ENCODE measurements around the gene DHCR24. TPM values are rescaled to one million over a fixed set of nuclear protein-coding genes. Genes with fewer than 3 reads are reported as not detected.
A peak's percentile ranks its signal among the peaks of the same experiment; 100 is the strongest.

The DHCR24 gene
- total RNA-seq, 4 donors from 2014 or later = 148 to 231 (median 219) TPM

GRCh38 chr1:54885807-54886723, 930 bp downstream of the DHCR24 start:
- TF ChIP-seq EP300 (IDR thresholded peaks at IDR 0.05) (no peak), CTCF (IDR thresholded peaks at IDR 0.05) (no peak), POLR2A (IDR thresholded peaks at IDR 0.05) (no peak)
- 27 to 36% methylated on average over 24 of the region's 24 CpGs for WGBS, 2 donors
- H3K4me3 ChIP-seq = peak overlapping the region; percentile 69 to 86 (median 78)
- H3K27me3 ChIP-seq = no peaks in the 10 kb centered on the region
- DNase-seq (ENCODE audit: low spot score in 2 of 2) = peak in 1 of 2 donors; percentile 9
- H3K27ac ChIP-seq = peak overlapping the region in 3 of 4 donors; percentile 19 to 86 (median 72)
- H3K36me3 ChIP-seq = peaks cover 0 to 25% (median 0%) of the 10 kb centered on the region in 3 donors
- peaks cover 0 to 40% (median 16%) of the 10 kb centered on the region in 4 donors for H3K4me1 ChIP-seq
- no peaks in the 10 kb centered on the region for H3K9me3 ChIP-seq

GRCh38 chr1:54885237-54885679, 1.7 kb downstream of the DHCR24 start:
- H3K9me3 ChIP-seq = peaks cover 0 to 8% (median 0%) of the 10 kb centered on the region in 4 donors
- DNase-seq (ENCODE audit: low spot score in 2 of 2) = no peak
- H3K4me1 ChIP-seq = peaks cover 0 to 40% (median 16%) of the 10 kb centered on the region in 4 donors
- peak overlapping the region in 1 of 4 donors; percentile 86 for H3K4me3 ChIP-seq
- no peaks in the 10 kb centered on the region for H3K27me3 ChIP-seq
- peak overlapping the region in 2 of 4 donors; percentile 19 to 86 for H3K27ac ChIP-seq
- TF ChIP-seq POLR2A (IDR thresholded peaks at IDR 0.05) = no peak
- TF ChIP-seq CTCF (IDR thresholded peaks at IDR 0.05) = no peak
- WGBS, 2 donors = 79 to 87% methylated on average over 4 of the region's 4 CpGs
- H3K36me3 ChIP-seq = peaks cover 0 to 33% (median 0%) of the 10 kb centered on the region in 3 donors

GRCh38 chr1:54884768-54885167, 2.2 kb downstream of the DHCR24 start:
- TF ChIP-seq POLR2A (IDR thresholded peaks at IDR 0.05) (no peak), EP300 (IDR thresholded peaks at IDR 0.05) (no peak), CTCF (IDR thresholded peaks at IDR 0.05) (no peak)
- no peak for DNase-seq (ENCODE audit: low spot score in 2 of 2)
- no peak overlapping the region for H3K4me3 ChIP-seq
- H3K27me3 ChIP-seq = no peaks in the 10 kb centered on the region
- peaks cover 0 to 40% (median 16%) of the 10 kb centered on the region in 4 donors for H3K4me1 ChIP-seq
- H3K9me3 ChIP-seq = peaks cover 0 to 9% (median 0%) of the 10 kb centered on the region in 4 donors
- peak overlapping the region in 2 of 4 donors; percentile 40 to 86 for H3K27ac ChIP-seq
- WGBS, 2 donors = 57 to 62% methylated on average over 3 of the region's 3 CpGs
- H3K36me3 ChIP-seq = peaks cover 0 to 38% (median 0%) of the 10 kb centered on the region in 3 donors

GRCh38 chr1:54884135-54884586, 2.8 kb downstream of the DHCR24 start:
- H3K36me3 ChIP-seq = peaks cover 0 to 44% (median 0%) of the 10 kb centered on the region in 3 donors
- 37 to 39% methylated on average over 3 of the region's 3 CpGs for WGBS, 2 donors
- peaks cover 0 to 40% (median 16%) of the 10 kb centered on the region in 4 donors for H3K4me1 ChIP-seq
- peaks cover 0 to 15% (median 0%) of the 10 kb centered on the region in 4 donors for H3K9me3 ChIP-seq
- H3K27ac ChIP-seq = peak overlapping the region in 2 of 4 donors; percentile 40 to 86
- no peak for TF ChIP-seq CTCF (IDR thresholded peaks at IDR 0.05)
- H3K4me3 ChIP-seq = no peak overlapping the region
- no peaks in the 10 kb centered on the region for H3K27me3 ChIP-seq
- DNase-seq (ENCODE audit: low spot score in 2 of 2) = no peak
